Measurements from ENCODE around the gene MAN1B1. TPM values are rescaled to one million over a fixed set of nuclear protein-coding genes. Genes with fewer than 3 reads are reported as not detected.

MAN1B1 gene
- total RNA-seq, 4 donors from 2014 or later, result 52.1 to 99.2 (median 63.1) TPM

GRCh38 chr9:137145731-137146526 is 59.1 kb downstream of the MAN1B1 start:
- no peaks in the 10 kb centered on the region for H3K9me3 ChIP-seq
- DNase-seq (ENCODE audit: low spot score in 2 of 2), result no peak
- TF ChIP-seq EP300 (IDR thresholded peaks at IDR 0.05), result no peak
- WGBS, result 62% methylated on average over 26 of the region's 49 CpGs
- H3K4me3 ChIP-seq, result no peak overlapping the region
- no peak overlapping the region for H3K27ac ChIP-seq
- no peaks in the 10 kb centered on the region for H3K36me3 ChIP-seq
- no peaks in the 10 kb centered on the region for H3K4me1 ChIP-seq
- peaks cover 70% of the 10 kb centered on the region for H3K27me3 ChIP-seq

- no peak for TF ChIP-seq POLR2A (IDR thresholded peaks at IDR 0.05)
- TF ChIP-seq POLR2AphosphoS5 (IDR thresholded peaks at IDR 0.05), result no peak
- no peak for TF ChIP-seq EP300 (IDR thresholded peaks at IDR 0.05)
- TF ChIP-seq CTCF (IDR thresholded peaks at IDR 0.05), result no peak
- Histone ChIP-seq H3K4me3 (no peak overlapping the region), H3K27me3 (peaks cover 64% of the 10 kb centered on the region), H3K4me1 (no peaks in the 10 kb centered on the region), H3K9me3 (no peaks in the 10 kb centered on the region), H3K36me3 (no peaks in the 10 kb centered on the region), H3K27ac (no peak overlapping the region)
- no peak for DNase-seq (ENCODE audit: low spot score in 2 of 2)
- 63% methylated on average over 2 of the region's 9 CpGs for WGBS
These were observed 59.7 kb downstream of the MAN1B1 start for GRCh38 chr9:137146527-137146918.

- 85% methylated on average over 16 of the region's 26 CpGs for WGBS
- H3K36me3 ChIP-seq, result no peaks in the 10 kb centered on the region
- H3K27ac ChIP-seq, result no peak overlapping the region
- no peak overlapping the region for H3K4me3 ChIP-seq
- TF ChIP-seq EP300 (IDR thresholded peaks at IDR 0.05), result no peak
- TF ChIP-seq CTCF (IDR thresholded peaks at IDR 0.05), result no peak
- TF ChIP-seq POLR2AphosphoS5 (IDR thresholded peaks at IDR 0.05), result no peak
- no peak for TF ChIP-seq POLR2A (IDR thresholded peaks at IDR 0.05)
- peaks cover 58% of the 10 kb centered on the region for H3K27me3 ChIP-seq
- no peaks in the 10 kb centered on the region for H3K4me1 ChIP-seq
- DNase-seq (ENCODE audit: low spot score in 2 of 2), result no peak
- H3K9me3 ChIP-seq, result no peaks in the 10 kb centered on the region
These were observed 60.5 kb downstream of the MAN1B1 start for GRCh38 chr9:137147091-137147792.

- Histone ChIP-seq H3K27me3 (peaks cover 53% of the 10 kb centered on the region), H3K36me3 (no peaks in the 10 kb centered on the region), H3K4me3 (no peak overlapping the region), H3K4me1 (no peaks in the 10 kb centered on the region), H3K9me3 (no peaks in the 10 kb centered on the region), H3K27ac (no peak overlapping the region)
- 31% methylated on average over 15 of the region's 24 CpGs for WGBS
- DNase-seq (ENCODE audit: low spot score in 2 of 2), result no peak
- TF ChIP-seq CTCF (IDR thresholded peaks at IDR 0.05), result no peak
- no peak for TF ChIP-seq POLR2A (IDR thresholded peaks at IDR 0.05)
- no peak for TF ChIP-seq POLR2AphosphoS5 (IDR thresholded peaks at IDR 0.05)
- TF ChIP-seq EP300 (IDR thresholded peaks at IDR 0.05), result no peak
These were observed 61.0 kb downstream of the MAN1B1 start for GRCh38 chr9:137147793-137148160.

- H3K36me3 ChIP-seq, result no peaks in the 10 kb centered on the region
- peaks cover 48% of the 10 kb centered on the region for H3K27me3 ChIP-seq
- H3K27ac ChIP-seq, result no peak overlapping the region
- no peak for TF ChIP-seq CTCF (IDR thresholded peaks at IDR 0.05)
- no peak overlapping the region for H3K4me3 ChIP-seq
- 81% methylated on average over 27 of the region's 27 CpGs for whole genome bisulfite sequencing
- DNase-seq (ENCODE audit: low spot score in 2 of 2), result no peak
- H3K9me3 ChIP-seq, result no peaks in the 10 kb centered on the region
- H3K4me1 ChIP-seq, result no peaks in the 10 kb centered on the region
These were observed 61.5 kb downstream of the MAN1B1 start for GRCh38 chr9:137148242-137148641.
